IPS DF 4.7 (cell line): Measurements from ENCODE around the gene UPF3B.
"Not testable (repeated sequence)": the region's sequence is repeated elsewhere in the genome, so short reads cannot be mapped to it uniquely, and the experiment has no call there.

Experiments used
- DNase-seq: peaks from one replicate; pipeline ENCODE4 v3.0.0-alpha.2; 2013; ENCODE audit warnings: low spot score; ENCODE audit errors: extremely low read depth

UPF3B gene

GRCh38 chrX:119852382-119853353, at the start of gene UPF3B:
Gene UPF3B (minus strand): TSS chrX:119852963. CDS start chrX:119852928, 35 bp downstream.
- peak; percentile 74 for DNase-seq

GRCh38 chrX:119900976-119901375, 48.2 kb upstream of the UPF3B start:
- no peak for DNase-seq

- DNase-seq = no peak
Measured at GRCh38 chrX:119899125-119899524, 46.4 kb upstream of the UPF3B start.

- DNase-seq = no peak
Measured at GRCh38 chrX:119895843-119896326, 43.1 kb upstream of the UPF3B start, which contains the start of gene AKAP14. Gene AKAP14 (plus strand): TSS chrX:119895893. CDS start chrX:119903224, 7,331 bp downstream.

GRCh38 chrX:119891961-119892692, 39.4 kb upstream of the UPF3B start:
- DNase-seq = not testable (repeated sequence)

GRCh38 chrX:119890626-119891025, 37.9 kb upstream of the UPF3B start:
- not testable (repeated sequence) for DNase-seq

GRCh38 chrX:119887721-119888425, 35.1 kb upstream of the UPF3B start:
- DNase-seq = no peak

GRCh38 chrX:119885554-119886428, 33.0 kb upstream of the UPF3B start:
- no peak for DNase-seq

GRCh38 chrX:119880552-119881437, 28.0 kb upstream of the UPF3B start:
- DNase-seq = no peak

- no peak for DNase-seq
Measured at GRCh38 chrX:119880076-119880475, 27.3 kb upstream of the UPF3B start.

- no peak for DNase-seq
Measured at GRCh38 chrX:119878740-119879139, 26.0 kb upstream of the UPF3B start.

- DNase-seq = no peak
Measured at GRCh38 chrX:119871599-119872395, 19.0 kb upstream of the UPF3B start, which contains the start of the genes NDUFA1 and RNF113A. Gene NDUFA1 (plus strand): TSS chrX:119871832. CDS start chrX:119871912, 80 bp downstream. Gene RNF113A (minus strand): TSS chrX:119871733. CDS start chrX:119871613, 120 bp downstream.

- DNase-seq = no peak
Measured at GRCh38 chrX:119871245-119871598, 18.5 kb upstream of the UPF3B start.

GRCh38 chrX:119870626-119871131, 17.9 kb upstream of the UPF3B start:
- DNase-seq = no peak

- DNase-seq = no peak
Measured at GRCh38 chrX:119853444-119853843, 681 bp upstream of the UPF3B start.

- no peak for DNase-seq
Measured at GRCh38 chrX:119833905-119834304, 18.9 kb downstream of the UPF3B start.

GRCh38 chrX:119828446-119828845, 24.3 kb downstream of the UPF3B start:
- no peak for DNase-seq

GRCh38 chrX:119826399-119826959, 26.3 kb downstream of the UPF3B start:
- no peak for DNase-seq
